Renal cortex interstitium (tissue), 11 donors: ENCODE measurements around the gene ATF4. TPM values are rescaled to one million over a fixed set of nuclear protein-coding genes. Genes with fewer than 3 reads are reported as not detected.
"Not testable (repeated sequence)": the region's sequence is repeated elsewhere in the genome, so short reads cannot be mapped to it uniquely, and the experiment has no call there.

ENCODE experiments used
- DNase-seq, 11 donors: peaks; one replicate each; pipeline ENCODE4 v3.0.0-alpha.2; 2013; ENCODE audit warnings: low read depth in 9 of 11, low spot score in 4 of 11; ENCODE audit errors: extremely low read depth in 1 of 11
- polyA plus RNA-seq, 3 donors: library from polyadenylated mRNA; unstranded; fragments of 120-200 nt; gene quantifications; one replicate each; pipeline ENCODE4 v1.2.1, GENCODE V29; 2013; ENCODE audit not compliant: insufficient read length in 3 of 3

Gene ATF4
- polyA plus RNA-seq, 3 donors = 260 to 282 (median 267) TPM

GRCh38 chr22:39521106-39521885 lies 934 bp downstream of the ATF4 start:
- not testable (repeated sequence) for DNase-seq

GRCh38 chr22:39522091-39522490 lies 1.7 kb downstream of the ATF4 start:
- not testable (repeated sequence) for DNase-seq

GRCh38 chr22:39522567-39523300 lies 2.4 kb downstream of the ATF4 start:
- no peak for DNase-seq

GRCh38 chr22:39524089-39524752 lies 3.9 kb downstream of the ATF4 start:
- DNase-seq = no peak

- no peak for DNase-seq
These were observed 4.6 kb downstream of the ATF4 start for GRCh38 chr22:39524753-39525657.

GRCh38 chr22:39525658-39525975 lies 5.3 kb downstream of the ATF4 start:
- DNase-seq = no peak

- DNase-seq = no peak
These were observed 6.4 kb downstream of the ATF4 start for GRCh38 chr22:39526736-39527171.

- DNase-seq = no peak
These were observed 7.2 kb downstream of the ATF4 start for GRCh38 chr22:39527481-39527961.

GRCh38 chr22:39528080-39528661 lies 7.8 kb downstream of the ATF4 start:
- DNase-seq = no peak

GRCh38 chr22:39528681-39529486 lies 8.5 kb downstream of the ATF4 start:
- peak in 9 of 11 donors; percentile 75 to 89 (median 85) for DNase-seq

- no peak for DNase-seq
These were observed 9.1 kb downstream of the ATF4 start for GRCh38 chr22:39529487-39529851.

GRCh38 chr22:39530116-39530515 lies 9.8 kb downstream of the ATF4 start:
- DNase-seq = no peak

- no peak for DNase-seq
These were observed 10.4 kb downstream of the ATF4 start for GRCh38 chr22:39530692-39531331.

GRCh38 chr22:39532215-39533073 lies 12.1 kb downstream of the ATF4 start, which contains the start of gene RPS19BP1:
TSS of gene RPS19BP1 (minus strand) at chr22:39532748. CDS start at chr22:39532738, 10 bp downstream.
- DNase-seq = peak; percentile 98 to 100 (median 100)

- no peak for DNase-seq
These were observed 13.7 kb downstream of the ATF4 start for GRCh38 chr22:39534092-39534506.
